ENCODE results near the gene MED16. TPM values are rescaled to one million over a fixed set of nuclear protein-coding genes. Genes with fewer than 3 reads are reported as not detected.

Gene MED16
- polyA plus RNA-seq, 2 donors: 33.0 to 46.2 TPM

- WGBS, 2 donors: 86 to 87% methylated on average over 18 of the region's 18 CpGs
- H3K36me3 ChIP-seq (ENCODE audit: control insufficient read depth in 2 of 2, insufficient read depth in 2 of 2, low read length in 1 of 2): peaks cover 0 to 4% of the 10 kb centered on the region in 2 donors
- no peaks in the 10 kb centered on the region for H3K27me3 ChIP-seq (ENCODE audit: control insufficient read depth in 1 of 2, insufficient read depth in 2 of 2, low read length in 2 of 2)
- H3K4me1 ChIP-seq (ENCODE audit: control insufficient read depth in 2 of 2, insufficient read depth in 2 of 2, low read length in 1 of 2): peaks cover 3 to 19% of the 10 kb centered on the region in 2 donors
- H3K27ac ChIP-seq (ENCODE audit: low read depth in 2 of 2, low read length in 1 of 2): no peak overlapping the region
- H3K4me3 ChIP-seq (ENCODE audit: low read depth in 1 of 2, low read length in 2 of 2): no peak overlapping the region
- no peaks in the 10 kb centered on the region for H3K9me3 ChIP-seq (ENCODE audit: control insufficient read depth in 2 of 2, insufficient read depth in 1 of 2, low read depth in 1 of 2, low read length in 1 of 2)
Observed at GRCh38 chr19:928471-929202, 35.6 kb upstream of the MED16 start.

- Histone ChIP-seq H3K4me3 (ENCODE audit: low read depth in 1 of 2, low read length in 2 of 2) (no peak overlapping the region), H3K36me3 (ENCODE audit: control insufficient read depth in 2 of 2, insufficient read depth in 2 of 2, low read length in 1 of 2) (peaks cover 0 to 4% of the 10 kb centered on the region in 2 donors), H3K27ac (ENCODE audit: low read depth in 2 of 2, low read length in 1 of 2) (peak overlapping the region in 1 of 2 donors; percentile 11), H3K4me1 (ENCODE audit: control insufficient read depth in 2 of 2, insufficient read depth in 2 of 2, low read length in 1 of 2) (peaks cover 3 to 13% of the 10 kb centered on the region in 2 donors), H3K9me3 (ENCODE audit: control insufficient read depth in 2 of 2, insufficient read depth in 1 of 2, low read depth in 1 of 2, low read length in 1 of 2) (no peaks in the 10 kb centered on the region), H3K27me3 (ENCODE audit: control insufficient read depth in 1 of 2, insufficient read depth in 2 of 2, low read length in 2 of 2) (no peaks in the 10 kb centered on the region)
- WGBS, 2 donors: 73 to 79% methylated on average over 12 of the region's 12 CpGs
Observed at GRCh38 chr19:927780-928401, 34.9 kb upstream of the MED16 start.

- H3K36me3 ChIP-seq (ENCODE audit: control insufficient read depth in 2 of 2, insufficient read depth in 2 of 2, low read length in 1 of 2): peaks cover 0 to 4% of the 10 kb centered on the region in 2 donors
- WGBS, 2 donors: 19 to 21% methylated on average over 15 of the region's 15 CpGs
- peaks cover 3 to 9% of the 10 kb centered on the region in 2 donors for H3K4me1 ChIP-seq (ENCODE audit: control insufficient read depth in 2 of 2, insufficient read depth in 2 of 2, low read length in 1 of 2)
- peak overlapping the region; percentile 26 to 35 for H3K27ac ChIP-seq (ENCODE audit: low read depth in 2 of 2, low read length in 1 of 2)
- peak overlapping the region in 1 of 2 donors; percentile 83 for H3K4me3 ChIP-seq (ENCODE audit: low read depth in 1 of 2, low read length in 2 of 2)
- H3K27me3 ChIP-seq (ENCODE audit: control insufficient read depth in 1 of 2, insufficient read depth in 2 of 2, low read length in 2 of 2): no peaks in the 10 kb centered on the region
- H3K9me3 ChIP-seq (ENCODE audit: control insufficient read depth in 2 of 2, insufficient read depth in 1 of 2, low read depth in 1 of 2, low read length in 1 of 2): no peaks in the 10 kb centered on the region
Observed at GRCh38 chr19:927351-927779, 34.4 kb upstream of the MED16 start.

GRCh38 chr19:926589-927350, 33.8 kb upstream of the MED16 start:
- peaks cover 3 to 5% of the 10 kb centered on the region in 2 donors for H3K4me1 ChIP-seq (ENCODE audit: control insufficient read depth in 2 of 2, insufficient read depth in 2 of 2, low read length in 1 of 2)
- peak overlapping the region; percentile 81 to 83 for H3K4me3 ChIP-seq (ENCODE audit: low read depth in 1 of 2, low read length in 2 of 2)
- WGBS, 2 donors: 1 to 2% methylated on average over 49 to 52 of the region's 52 CpGs
- H3K36me3 ChIP-seq (ENCODE audit: control insufficient read depth in 2 of 2, insufficient read depth in 2 of 2, low read length in 1 of 2): peaks cover 0 to 4% of the 10 kb centered on the region in 2 donors
- no peaks in the 10 kb centered on the region for H3K27me3 ChIP-seq (ENCODE audit: control insufficient read depth in 1 of 2, insufficient read depth in 2 of 2, low read length in 2 of 2)
- no peaks in the 10 kb centered on the region for H3K9me3 ChIP-seq (ENCODE audit: control insufficient read depth in 2 of 2, insufficient read depth in 1 of 2, low read depth in 1 of 2, low read length in 1 of 2)
- H3K27ac ChIP-seq (ENCODE audit: low read depth in 2 of 2, low read length in 1 of 2): peak overlapping the region; percentile 67 to 79

- 0% methylated on average over 21 of the region's 21 CpGs for WGBS, 2 donors
- H3K4me1 ChIP-seq (ENCODE audit: control insufficient read depth in 2 of 2, insufficient read depth in 2 of 2, low read length in 1 of 2): peaks cover 3 to 5% of the 10 kb centered on the region in 2 donors
- H3K27ac ChIP-seq (ENCODE audit: low read depth in 2 of 2, low read length in 1 of 2): peak overlapping the region; percentile 67 to 79
- peaks cover 0 to 4% of the 10 kb centered on the region in 2 donors for H3K36me3 ChIP-seq (ENCODE audit: control insufficient read depth in 2 of 2, insufficient read depth in 2 of 2, low read length in 1 of 2)
- H3K9me3 ChIP-seq (ENCODE audit: control insufficient read depth in 2 of 2, insufficient read depth in 1 of 2, low read depth in 1 of 2, low read length in 1 of 2): no peaks in the 10 kb centered on the region
- H3K27me3 ChIP-seq (ENCODE audit: control insufficient read depth in 1 of 2, insufficient read depth in 2 of 2, low read length in 2 of 2): no peaks in the 10 kb centered on the region
- H3K4me3 ChIP-seq (ENCODE audit: low read depth in 1 of 2, low read length in 2 of 2): peak overlapping the region; percentile 81 to 83
Observed at GRCh38 chr19:926323-926588, 33.3 kb upstream of the MED16 start.

GRCh38 chr19:925526-926322, 32.7 kb upstream of the MED16 start, which contains the start of gene ARID3A:
Gene ARID3A, plus strand, starts transcription at chr19:926035. Its CDS starts 3,494 bp downstream, at chr19:929529.
- Histone ChIP-seq H3K27me3 (ENCODE audit: control insufficient read depth in 1 of 2, insufficient read depth in 2 of 2, low read length in 2 of 2) (no peaks in the 10 kb centered on the region), H3K4me1 (ENCODE audit: control insufficient read depth in 2 of 2, insufficient read depth in 2 of 2, low read length in 1 of 2) (peaks cover 3 to 5% of the 10 kb centered on the region in 2 donors)

GRCh38 chr19:925087-925525, 32.1 kb upstream of the MED16 start:
- Histone ChIP-seq H3K4me1 (ENCODE audit: control insufficient read depth in 2 of 2, insufficient read depth in 2 of 2, low read length in 1 of 2) (peaks cover 7 to 8% of the 10 kb centered on the region in 2 donors), H3K36me3 (ENCODE audit: control insufficient read depth in 2 of 2, insufficient read depth in 2 of 2, low read length in 1 of 2) (peaks cover 0 to 4% of the 10 kb centered on the region in 2 donors), H3K4me3 (ENCODE audit: low read depth in 1 of 2, low read length in 2 of 2) (peak overlapping the region; percentile 81 to 83), H3K9me3 (ENCODE audit: control insufficient read depth in 2 of 2, insufficient read depth in 1 of 2, low read depth in 1 of 2, low read length in 1 of 2) (no peaks in the 10 kb centered on the region), H3K27ac (ENCODE audit: low read depth in 2 of 2, low read length in 1 of 2) (peak overlapping the region; percentile 37 to 79), H3K27me3 (ENCODE audit: control insufficient read depth in 1 of 2, insufficient read depth in 2 of 2, low read length in 2 of 2) (no peaks in the 10 kb centered on the region)
- WGBS, 2 donors: 0 to 1% methylated on average over 33 to 39 of the region's 39 CpGs

More at GRCh38 chr19:925526-926322, 32.7 kb upstream of the MED16 start, which contains the start of gene ARID3A:
- Histone ChIP-seq H3K4me3 (ENCODE audit: low read depth in 1 of 2, low read length in 2 of 2) (peak within 1 kb of the TSS; percentile 81 to 83), H3K9me3 (ENCODE audit: control insufficient read depth in 2 of 2, insufficient read depth in 1 of 2, low read depth in 1 of 2, low read length in 1 of 2) (no peaks in the 10 kb centered on the region), H3K36me3 (ENCODE audit: control insufficient read depth in 2 of 2, insufficient read depth in 2 of 2, low read length in 1 of 2) (peaks cover 0 to 4% of the 10 kb centered on the region in 2 donors), H3K27ac (ENCODE audit: low read depth in 2 of 2, low read length in 1 of 2) (peak within 1 kb of the TSS; percentile 67 to 79)
- WGBS, 2 donors: 0 to 1% methylated on average over 70 to 97 of the region's 97 CpGs

- H3K36me3 ChIP-seq (ENCODE audit: control insufficient read depth in 2 of 2, insufficient read depth in 2 of 2, low read length in 1 of 2): peaks cover 0 to 1% of the 10 kb centered on the region in 2 donors
- H3K9me3 ChIP-seq (ENCODE audit: control insufficient read depth in 2 of 2, insufficient read depth in 1 of 2, low read depth in 1 of 2, low read length in 1 of 2): no peaks in the 10 kb centered on the region
- 10 to 22% methylated on average over 19 to 31 of the region's 31 CpGs for WGBS, 2 donors
- H3K27me3 ChIP-seq (ENCODE audit: control insufficient read depth in 1 of 2, insufficient read depth in 2 of 2, low read length in 2 of 2): peaks cover 0 to 2% of the 10 kb centered on the region in 2 donors
- no peak overlapping the region for H3K27ac ChIP-seq (ENCODE audit: low read depth in 2 of 2, low read length in 1 of 2)
- peaks cover 9% of the 10 kb centered on the region in 2 donors for H3K4me1 ChIP-seq (ENCODE audit: control insufficient read depth in 2 of 2, insufficient read depth in 2 of 2, low read length in 1 of 2)
- peak overlapping the region; percentile 81 to 83 for H3K4me3 ChIP-seq (ENCODE audit: low read depth in 1 of 2, low read length in 2 of 2)
Observed at GRCh38 chr19:924553-925086, 31.6 kb upstream of the MED16 start.

All from esophagus (tissue), 2 donors.